Ovary (tissue), 9 donors: ENCODE results near the gene ZNF277. TPM values are rescaled to one million over a fixed set of nuclear protein-coding genes. Genes with fewer than 3 reads are reported as not detected.

ENCODE experiments used
- DNase-seq, 5 donors: peaks; one replicate each; pipeline ENCODE4 v3.0.0-alpha.2; 2019 to 2020
- H3K27ac ChIP-seq, 2 donors: fragments of 200-600 bp; one replicate each; pipeline versions ENCODE4 v1.5.1 to v1.8.0; 2019 to 2022
- H3K27me3 ChIP-seq: fragments of 200-600 bp; one replicate; pipeline ENCODE4 v1.8.0; 2022
- H3K36me3 ChIP-seq: fragments of 200-600 bp; sonication (generic); one replicate; pipeline ENCODE4 v1.5.1; 2019
- H3K4me1 ChIP-seq: one replicate; pipeline ENCODE4 v1.8.1; 2013; ENCODE audit warnings: mild to moderate bottlenecking, moderate library complexity; ENCODE audit not compliant: insufficient read depth
- H3K4me3 ChIP-seq: fragments of 200-600 bp; sonication (generic); one replicate; pipeline ENCODE4 v1.5.1; 2017
- H3K9me3 ChIP-seq, 2 donors: fragments of 200-600 bp in 1 of 2; sonication (generic) in 1 of 2; one replicate each; pipeline versions ENCODE4 v1.5.1 to v1.8.1; 2013 to 2019; ENCODE audit warnings: mild to moderate bottlenecking in 1 of 2, moderate library complexity in 1 of 2
- CTCF ChIP-seq, 3 donors: fragments of 450-650 bp in 2 of 3; fragments of 200-600 bp in 1 of 3; IDR thresholded peaks; one replicate each; pipeline versions ENCODE4 v1.5.1 to v1.8.0; 2016 to 2022; ENCODE audit warnings: antibody characterized with exemption in 3 of 3, mild to moderate bottlenecking in 1 of 3
- EP300 ChIP-seq: sonication (generic); formaldehyde crosslinking; IDR thresholded peaks from one replicate; pipeline ENCODE4 v1.6.1; 2017; ENCODE audit warnings: antibody characterized with exemption
- POLR2A ChIP-seq: fragments of 450-650 bp; IDR thresholded peaks from one replicate; pipeline ENCODE4 v1.6.1; 2017; ENCODE audit warnings: antibody characterized with exemption, mild to moderate bottlenecking, moderate library complexity
- WGBS, 3 donors: extraction: QIAGEN DNeasy Blood & Tissue Kit in 1 of 3; methylation state at CpG; one replicate each; pipeline versions ENCODE4 v1.1.5 to v1.1.7; 2013 to 2017; 5-methylcytosine and 5-hydroxymethylcytosine counted together
- intact Hi-C, 4 donors: fragments of 100-400 bp; cut with DNase I; formaldehyde crosslinking; loops; one replicate each; pipeline versions ENCODE4 v1.11.0 to v1.15.1; 2022 to 2023
- polyA plus RNA-seq, 2 donors: library from polyadenylated mRNA; stranded (reverse); fragments of 200-250 nt in 1 of 2; fragments of 350-450 nt in 1 of 2; fragmentation: Illumina TruSeq in 1 of 2; extraction: RNeasy Lipid Tissue Mini Kit (QIAGEN cat#74804) in 1 of 2; gene quantifications; one replicate each; pipeline ENCODE4 v1.2.3, GENCODE V29; 2013 to 2014
- total RNA-seq, 7 donors: library from RNA; depleted of rRNA in 2 of 7; stranded (reverse); fragments of >200 nt in 2 of 7; fragmentation: NEBNext Ultra II Directional in 3 of 7; extraction: Animal tissue kit (Norgen Biotek cat#: 25700) in 3 of 7; gene quantifications; one replicate each; pipeline versions ENCODE4 v1.1.0 to v1.2.4, GENCODE V29; 2016 to 2023
- donor health status: DM: no; HTN: no; CAD: no; lungs with moderate emphysema.
- donor health status: DM: no; HTN: no; CAD: no.
- donor health status: Bipolar disorder and iron deficiency.
- donor health status: DM: yes; HTN: yes; CAD: no.
- donor health status: DM: no; HTN: no; CAD: no.
- donor health status: DM: yes; HTN: yes; CAD: no.

ZNF277 gene
- total and polyA plus RNA-seq, 9 donors, result 16.4 to 27.3 (median 21.2) TPM

GRCh38 chr7:112252141-112252540 is 45.6 kb downstream of the ZNF277 start:
- Histone ChIP-seq H3K4me3 (no peak overlapping the region), H3K27me3 (no peaks in the 10 kb centered on the region), H3K9me3 (no peaks in the 10 kb centered on the region), H3K36me3 (no peaks in the 10 kb centered on the region), H3K27ac (no peak overlapping the region), H3K4me1 (no peaks in the 10 kb centered on the region)
- TF ChIP-seq POLR2A (no peak), CTCF (IDR thresholded peaks at IDR 0.05) (no peak), EP300 (no peak)
- 94 to 96% (median 95%) methylated on average over 3 of the region's 3 CpGs for WGBS, 3 donors
- intact Hi-C loops, result loop anchor here in 1 of 4 donors (5.0 kb wide), 1 partner anchor 1255 kb away; no protein-coding TSS in a partner anchor
- DNase-seq, result no peak

- Histone ChIP-seq H3K9me3 (no peaks in the 10 kb centered on the region), H3K27ac (no peak overlapping the region), H3K36me3 (no peaks in the 10 kb centered on the region), H3K27me3 (no peaks in the 10 kb centered on the region), H3K4me3 (no peak overlapping the region), H3K4me1 (no peaks in the 10 kb centered on the region)
- TF ChIP-seq CTCF (IDR thresholded peaks at IDR 0.05) (no peak), POLR2A (no peak), EP300 (no peak)
- DNase-seq, result no peak
- intact Hi-C loops, result loop anchor here in 1 of 4 donors (5.0 kb wide), 1 partner anchor 1255 kb away; no protein-coding TSS in a partner anchor
- WGBS, 3 donors, result 71 to 88% (median 78%) methylated on average over 3 of the region's 3 CpGs
Observed at GRCh38 chr7:112252691-112253090, 46.2 kb downstream of the ZNF277 start.

GRCh38 chr7:112254156-112254555 is 47.7 kb downstream of the ZNF277 start:
- H3K36me3 ChIP-seq, result no peaks in the 10 kb centered on the region
- no peaks in the 10 kb centered on the region for H3K27me3 ChIP-seq
- H3K9me3 ChIP-seq, result no peaks in the 10 kb centered on the region
- intact Hi-C loops, result loop anchor here in 1 of 4 donors (5.0 kb wide), 1 partner anchor 1253 kb away; no protein-coding TSS in a partner anchor
- 50 to 81% (median 61%) methylated on average over 1 of the region's 1 CpG for WGBS, 3 donors
- TF ChIP-seq CTCF (IDR thresholded peaks at IDR 0.05), result no peak
- TF ChIP-seq POLR2A, result no peak
- TF ChIP-seq EP300, result no peak
- no peak overlapping the region for H3K27ac ChIP-seq
- no peak for DNase-seq
- no peaks in the 10 kb centered on the region for H3K4me1 ChIP-seq
- no peak overlapping the region for H3K4me3 ChIP-seq

- Histone ChIP-seq H3K36me3 (no peaks in the 10 kb centered on the region), H3K4me3 (no peak overlapping the region), H3K9me3 (no peaks in the 10 kb centered on the region), H3K4me1 (no peaks in the 10 kb centered on the region), H3K27me3 (no peaks in the 10 kb centered on the region), H3K27ac (no peak overlapping the region)
- DNase-seq, result no peak
- intact Hi-C loops, result loop anchor here in 1 of 4 donors (5.0 kb wide), 1 partner anchor 1252 kb away; no protein-coding TSS in a partner anchor
- WGBS, 3 donors, result 80 to 91% (median 88%) methylated on average over 6 of the region's 6 CpGs
- TF ChIP-seq CTCF (IDR thresholded peaks at IDR 0.05) (no peak), EP300 (no peak), POLR2A (no peak)
Observed at GRCh38 chr7:112254709-112255387, 48.4 kb downstream of the ZNF277 start.
